GM23338 (cell line): ENCODE results near the gene SPG7.

Experiments used
- CTCF ChIP-seq, 2 experiments: fragments of 200-600 bp in 1 of 2; sonication (generic) in 1 of 2; conservative IDR thresholded peaks; 2 replicates each; pipeline versions ENCODE4 v1.5.1 to v1.6.1; 2016 to 2017; ENCODE audit warnings: antibody characterized with exemption in 2 of 2, low read depth in 2 of 2, mild to moderate bottlenecking in 2 of 2, moderate library complexity in 1 of 2
- EZH2 ChIP-seq: fragments of 200-600 bp; sonication (generic); IDR thresholded peaks from one replicate; pipeline ENCODE4 v1.8.0; 2017; ENCODE audit warnings: antibody characterized with exemption, mild to moderate bottlenecking, low read depth; ENCODE audit not compliant: unreplicated experiment

DNA sequence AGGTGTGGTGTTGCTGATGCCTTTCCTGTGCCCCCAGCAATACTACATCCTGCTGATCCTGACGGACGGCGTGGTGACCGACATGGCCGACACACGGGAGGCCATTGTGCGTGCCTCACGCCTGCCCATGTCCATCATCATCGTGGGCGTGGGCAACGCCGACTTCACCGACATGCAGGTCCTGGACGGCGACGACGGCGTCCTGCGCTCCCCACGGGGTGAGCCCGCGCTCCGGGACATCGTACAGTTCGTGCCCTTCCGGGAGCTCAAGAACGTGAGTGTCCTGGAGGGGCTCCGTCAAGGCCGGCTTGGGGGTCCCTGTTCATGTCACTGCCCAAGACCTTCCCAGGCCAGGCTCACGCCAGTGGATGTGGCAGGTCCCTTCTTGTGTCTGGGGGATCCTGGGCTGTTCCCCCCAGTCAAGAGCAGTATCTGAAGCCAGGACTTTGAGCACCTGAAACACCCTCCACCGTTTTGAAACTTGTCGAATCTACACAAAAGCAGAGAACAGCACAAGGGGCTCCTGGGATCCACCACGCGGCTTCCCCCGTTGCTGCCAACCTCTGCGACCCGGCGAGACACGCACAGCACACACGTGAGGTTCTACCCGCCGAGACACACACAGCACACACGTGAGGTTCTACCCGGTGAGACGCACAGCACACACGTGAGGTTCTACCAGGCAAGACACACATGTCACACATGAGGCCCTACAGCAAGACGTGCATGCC is 87.3 kb downstream of the SPG7 start:
- TF ChIP-seq EZH2: no peak
- TF ChIP-seq CTCF (conservative IDR thresholded peaks at IDR 0.05; ENCODE audit: low read depth in 2 of 2): no peak
